ENCODE measurements around the gene EID3.

- no peak for TF ChIP-seq CTCF (IDR thresholded peaks at IDR 0.05)
- no peak for TF ChIP-seq POLR2A (IDR thresholded peaks at IDR 0.05)
These were observed 44.0 kb downstream of the EID3 start for GRCh38 chr12:104347374-104348075.
